Activated naive CD8-positive, alpha-beta T cell treated with anti-CD3 and anti-CD28 coated beads, Interleukin-2, amount 50 U/mL, for 24 hours (primary cell): ENCODE data around the gene SHISA6.
"Not testable (repeated sequence)": the region's sequence is repeated elsewhere in the genome, so short reads cannot be mapped to it uniquely, and the experiment has no call there.

ENCODE experiments used
- ATAC-seq: fragments of 150-1000 bp; cut with Tn5 transposase; one replicate; pipeline ENCODE4 v1.10.0; 2021
- DNase-seq: peaks from one replicate; pipeline ENCODE4 v3.0.0; 2021
- H3K27ac Mint-ChIP-seq: one replicate; pipeline ENCODE4 v1.8.0; 2021; ENCODE audit warnings: mild to moderate bottlenecking, mixed read lengths
- H3K27me3 Mint-ChIP-seq: one replicate; pipeline ENCODE4 v1.8.0; 2021; ENCODE audit warnings: mixed read lengths
- H3K36me3 Mint-ChIP-seq: one replicate; pipeline ENCODE4 v1.8.0; 2021; ENCODE audit warnings: low read depth, mixed read lengths
- H3K4me1 Mint-ChIP-seq: one replicate; pipeline ENCODE4 v1.8.0; 2021; ENCODE audit warnings: mixed read lengths
- H3K4me3 Mint-ChIP-seq: one replicate; pipeline ENCODE4 v1.8.0; 2021; ENCODE audit warnings: mild to moderate bottlenecking, moderate library complexity, mixed read lengths
- H3K9me3 Mint-ChIP-seq: one replicate; pipeline ENCODE4 v1.8.0; 2021; ENCODE audit warnings: mixed read lengths

The SHISA6 gene

DNA sequence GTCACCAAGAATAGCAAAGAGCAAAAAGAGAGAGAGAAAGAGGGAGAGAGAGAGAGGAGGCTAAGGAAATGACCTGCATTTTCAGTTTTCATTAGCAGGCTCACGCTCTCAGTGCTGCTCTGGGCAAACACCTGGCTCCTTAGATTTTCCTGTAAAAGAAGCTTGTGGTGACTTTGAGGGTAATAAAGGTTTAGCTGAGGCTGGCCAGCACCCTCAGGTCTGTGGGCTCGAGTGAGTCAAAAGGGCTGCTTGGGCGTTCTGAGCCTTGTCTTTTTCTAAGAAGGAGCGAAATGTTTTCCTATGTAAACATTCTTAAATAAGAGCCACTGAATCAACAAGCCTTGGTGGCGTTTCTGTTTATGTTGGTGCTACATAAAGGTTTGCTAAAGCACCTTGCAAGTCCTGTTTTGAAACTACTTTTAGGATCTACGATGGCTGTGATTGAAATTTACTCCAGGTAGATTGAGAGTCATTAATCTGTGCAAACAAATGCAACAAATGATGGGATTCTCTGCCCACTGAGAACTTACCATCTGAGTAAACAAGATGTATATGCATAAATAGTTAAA, 38.8 kb downstream of the SHISA6 start:
- no peak overlapping the region for H3K27ac Mint-ChIP-seq
- H3K36me3 Mint-ChIP-seq = no peaks in the 10 kb centered on the region
- H3K27me3 Mint-ChIP-seq = no peaks in the 10 kb centered on the region
- H3K9me3 Mint-ChIP-seq = peaks cover 18% of the 10 kb centered on the region
- ATAC-seq (no peak), DNase-seq (no peak)
- no peaks in the 10 kb centered on the region for H3K4me1 Mint-ChIP-seq
- H3K4me3 Mint-ChIP-seq = no peak overlapping the region

DNA sequence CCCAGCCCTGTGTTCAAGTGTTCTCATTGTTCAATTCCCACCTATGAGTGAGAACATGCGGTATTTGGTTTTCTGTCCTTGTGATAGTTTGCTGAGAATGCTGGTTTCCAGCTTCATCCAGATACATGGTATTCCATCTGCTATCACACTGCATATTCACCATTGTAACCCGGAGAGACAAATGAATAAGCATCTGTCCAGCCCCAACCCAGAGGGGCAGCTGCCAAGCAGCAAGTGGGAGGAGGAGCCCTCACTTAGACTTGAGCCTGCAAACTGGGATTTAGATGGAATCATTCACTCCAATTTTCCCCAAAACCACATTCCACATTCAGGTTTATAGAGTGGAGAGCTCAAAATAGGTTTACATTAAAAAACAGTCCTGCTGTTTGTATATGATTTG, 41.6 kb downstream of the SHISA6 start:
- ATAC-seq (no peak), DNase-seq (no peak)
- Mint-ChIP-seq H3K4me1 (no peaks in the 10 kb centered on the region), H3K9me3 (peaks cover 17% of the 10 kb centered on the region), H3K27me3 (peaks cover 7% of the 10 kb centered on the region), H3K27ac (no peak overlapping the region), H3K4me3 (no peak overlapping the region), H3K36me3 (no peaks in the 10 kb centered on the region)

DNA sequence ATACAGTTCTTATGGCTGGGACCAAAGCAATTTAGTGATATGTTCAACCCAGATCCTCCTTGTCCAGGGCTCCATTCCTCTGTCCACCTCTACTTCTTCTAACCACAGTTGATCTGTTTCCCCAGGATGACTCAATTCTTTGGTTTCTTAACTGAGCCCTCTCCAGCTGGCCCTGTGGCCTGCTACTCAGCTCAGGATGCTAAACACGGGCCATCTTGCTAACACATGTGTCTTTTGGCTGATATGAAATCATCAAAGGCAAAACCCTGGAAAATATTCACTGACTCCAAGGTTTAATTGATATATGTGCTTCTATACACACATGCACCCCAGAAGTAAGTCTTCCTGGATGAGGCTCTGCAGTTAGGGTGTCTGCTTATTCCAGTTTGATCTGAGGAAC, 43.8 kb downstream of the SHISA6 start:
- H3K27me3 Mint-ChIP-seq = peaks cover 7% of the 10 kb centered on the region
- no peak overlapping the region for H3K4me3 Mint-ChIP-seq
- DNase-seq = no peak
- H3K36me3 Mint-ChIP-seq = no peaks in the 10 kb centered on the region
- no peaks in the 10 kb centered on the region for H3K4me1 Mint-ChIP-seq
- H3K9me3 Mint-ChIP-seq = peaks cover 14% of the 10 kb centered on the region
- no peak for ATAC-seq
- no peak overlapping the region for H3K27ac Mint-ChIP-seq

DNA sequence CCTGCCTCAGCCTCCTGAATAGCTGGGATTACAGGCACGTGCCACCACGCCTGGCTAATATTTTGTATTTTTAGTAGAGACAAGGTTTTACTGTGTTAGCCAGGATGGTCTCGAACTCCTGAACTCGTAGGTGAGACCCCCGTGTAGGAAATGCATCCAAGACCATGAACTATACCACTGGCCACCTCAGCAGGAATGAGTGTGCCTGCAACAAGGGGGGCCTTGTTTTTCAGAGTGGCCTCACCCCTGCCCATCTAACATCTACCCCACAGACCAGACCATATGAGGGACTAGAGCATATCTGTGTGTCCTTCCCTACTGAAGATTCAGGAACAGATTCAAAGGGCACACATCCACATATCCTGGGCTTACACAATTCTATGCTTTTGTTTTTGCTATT, 44.9 kb downstream of the SHISA6 start:
- H3K36me3 Mint-ChIP-seq = no peaks in the 10 kb centered on the region
- DNase-seq (no peak), ATAC-seq (no peak)
- H3K4me3 Mint-ChIP-seq = no peak overlapping the region
- H3K27me3 Mint-ChIP-seq = peaks cover 7% of the 10 kb centered on the region
- H3K4me1 Mint-ChIP-seq = no peaks in the 10 kb centered on the region
- no peak overlapping the region for H3K27ac Mint-ChIP-seq
- H3K9me3 Mint-ChIP-seq = peaks cover 8% of the 10 kb centered on the region

DNA sequence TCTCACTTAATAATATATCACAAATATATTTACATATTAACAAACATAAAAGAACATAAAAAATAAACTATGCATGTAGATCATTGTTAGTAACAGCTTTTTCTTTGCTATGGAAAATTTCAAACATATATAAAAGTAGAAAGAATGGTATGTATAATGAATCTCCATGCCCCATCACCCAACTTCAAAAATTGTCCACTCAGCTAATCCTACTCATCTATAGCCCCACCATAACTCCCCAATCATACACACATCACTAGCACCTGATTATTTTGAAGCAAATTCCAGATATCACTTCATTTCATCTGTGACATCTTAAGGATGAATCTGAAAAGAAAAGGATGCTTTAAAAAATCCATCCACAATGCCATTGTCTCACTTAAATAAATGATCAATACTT, 46.8 kb downstream of the SHISA6 start:
- ATAC-seq = no peak
- H3K4me1 Mint-ChIP-seq = no peaks in the 10 kb centered on the region
- no peaks in the 10 kb centered on the region for H3K36me3 Mint-ChIP-seq
- DNase-seq = no peak
- no peak overlapping the region for H3K4me3 Mint-ChIP-seq
- H3K27me3 Mint-ChIP-seq = peaks cover 8% of the 10 kb centered on the region
- H3K9me3 Mint-ChIP-seq = peaks cover 5% of the 10 kb centered on the region
- H3K27ac Mint-ChIP-seq = no peak overlapping the region

DNA sequence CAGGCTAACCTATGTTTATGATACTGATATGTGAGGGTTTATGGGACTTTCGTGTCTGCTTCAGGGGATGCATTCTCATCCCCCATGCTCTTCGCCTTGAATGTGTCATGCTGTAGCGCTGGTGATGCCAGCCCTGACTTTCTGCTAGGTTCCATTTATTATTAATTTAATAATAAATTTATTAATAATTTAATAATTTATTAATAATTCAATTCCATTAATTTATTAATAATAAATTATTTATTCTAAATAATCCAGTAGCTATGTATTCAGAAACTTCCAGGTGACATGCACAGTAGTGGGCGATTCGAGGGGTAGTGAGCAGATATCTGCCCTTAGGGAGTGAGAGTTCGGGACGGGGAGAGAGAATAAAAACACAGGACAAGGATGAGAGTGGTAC, 49.8 kb downstream of the SHISA6 start:
- Mint-ChIP-seq H3K4me3 (no peak overlapping the region), H3K27ac (no peak overlapping the region), H3K36me3 (no peaks in the 10 kb centered on the region), H3K27me3 (peaks cover 8% of the 10 kb centered on the region), H3K9me3 (no peaks in the 10 kb centered on the region), H3K4me1 (no peaks in the 10 kb centered on the region)
- DNase-seq (no peak), ATAC-seq (no peak)

DNA sequence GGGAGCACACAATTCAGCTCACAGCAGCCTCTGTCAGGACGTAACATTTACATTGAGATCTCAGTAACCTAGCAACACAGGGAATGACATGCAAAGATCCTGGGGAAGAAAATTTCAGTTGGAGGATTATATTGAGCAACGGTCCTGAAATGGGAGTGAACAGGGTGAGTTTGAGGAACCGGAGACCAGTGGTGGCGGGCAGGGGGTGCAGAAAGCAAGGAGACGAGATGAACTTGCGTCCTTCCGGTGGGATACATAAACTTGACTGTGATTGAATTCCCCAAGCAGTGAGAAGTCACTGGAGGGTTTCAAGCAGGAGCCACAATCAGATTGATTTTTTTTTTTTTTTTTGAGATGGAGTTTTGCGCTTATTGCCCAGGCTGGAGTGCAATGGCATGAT, 51.5 kb downstream of the SHISA6 start:
- no peak overlapping the region for H3K27ac Mint-ChIP-seq

DNA sequence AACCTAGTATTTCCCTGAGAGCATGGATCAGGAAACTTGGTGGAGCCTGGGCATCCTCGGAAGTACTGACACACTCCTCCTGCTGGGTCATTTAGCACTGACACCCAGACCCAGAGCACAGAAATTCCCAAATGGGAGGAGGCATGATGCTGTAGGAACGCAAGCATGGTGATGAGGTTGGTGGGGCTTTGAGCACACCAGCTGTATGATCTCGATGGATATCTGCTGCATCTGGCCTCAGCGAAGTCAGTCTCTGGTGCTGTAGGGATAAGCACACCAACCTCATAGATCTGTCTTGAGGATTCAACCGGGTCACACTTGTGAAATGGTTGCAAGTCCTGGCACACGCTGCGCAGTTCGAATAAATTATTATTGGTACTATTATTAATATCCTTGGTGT, 52.5 kb downstream of the SHISA6 start:
- no peak for ATAC-seq
- no peak overlapping the region for H3K4me3 Mint-ChIP-seq
- H3K27me3 Mint-ChIP-seq = peaks cover 1% of the 10 kb centered on the region
- H3K4me1 Mint-ChIP-seq = no peaks in the 10 kb centered on the region
- DNase-seq = no peak
- H3K27ac Mint-ChIP-seq = no peak overlapping the region
- H3K9me3 Mint-ChIP-seq = no peaks in the 10 kb centered on the region
- H3K36me3 Mint-ChIP-seq = no peaks in the 10 kb centered on the region

More for the DNA sequence above, 51.5 kb downstream of the SHISA6 start:
- Mint-ChIP-seq H3K27me3 (peaks cover 1% of the 10 kb centered on the region), H3K4me1 (no peaks in the 10 kb centered on the region), H3K9me3 (no peaks in the 10 kb centered on the region), H3K36me3 (no peaks in the 10 kb centered on the region), H3K4me3 (no peak overlapping the region)
- DNase-seq = no peak
- no peak for ATAC-seq

DNA sequence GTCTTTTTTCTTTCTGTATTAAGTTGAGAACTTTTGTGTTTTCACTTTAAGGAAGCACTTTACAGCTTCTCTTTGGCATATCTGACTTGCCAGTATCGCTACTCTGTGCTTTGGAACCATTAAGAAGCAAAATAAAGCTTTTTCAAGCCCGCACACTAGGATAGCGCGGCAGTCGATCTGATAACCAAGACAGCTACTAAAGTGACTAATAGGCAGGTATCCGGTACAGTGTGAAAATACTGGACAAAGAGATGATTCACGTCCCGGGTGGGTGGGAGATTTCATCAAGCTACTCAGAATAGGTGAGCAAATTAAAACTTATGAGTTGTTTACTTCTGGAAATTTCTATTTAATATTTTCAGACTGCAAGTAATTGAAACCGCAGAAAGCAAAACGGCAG, 53.8 kb downstream of the SHISA6 start:
- Mint-ChIP-seq H3K27me3 (peaks cover 1% of the 10 kb centered on the region), H3K27ac (no peak overlapping the region), H3K4me1 (no peaks in the 10 kb centered on the region), H3K4me3 (no peak overlapping the region), H3K36me3 (no peaks in the 10 kb centered on the region), H3K9me3 (no peaks in the 10 kb centered on the region)
- DNase-seq = no peak
- ATAC-seq = no peak

DNA sequence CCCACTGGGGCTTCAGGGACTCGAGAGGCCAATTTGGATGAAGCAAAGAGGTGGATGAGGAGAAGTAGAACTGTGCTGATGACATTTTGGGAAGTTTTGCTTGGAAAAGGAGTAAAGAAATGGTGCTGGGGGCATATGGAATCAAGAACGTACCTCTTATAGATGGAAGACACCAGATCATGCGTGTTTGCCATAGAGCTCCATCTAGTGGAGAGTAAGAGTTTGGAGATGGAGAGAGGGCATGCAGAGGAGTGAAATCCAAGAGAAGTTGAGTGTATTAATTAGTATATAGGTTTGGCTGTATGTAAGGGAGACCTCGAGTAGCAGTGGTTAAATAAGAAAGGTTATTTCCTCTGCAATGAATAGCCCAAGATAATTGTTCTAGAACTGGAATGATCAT, 56.0 kb downstream of the SHISA6 start:
- peaks cover 1% of the 10 kb centered on the region for H3K27me3 Mint-ChIP-seq
- H3K36me3 Mint-ChIP-seq = no peaks in the 10 kb centered on the region
- H3K4me3 Mint-ChIP-seq = no peak overlapping the region
- no peak for ATAC-seq
- H3K27ac Mint-ChIP-seq = no peak overlapping the region
- H3K9me3 Mint-ChIP-seq = no peaks in the 10 kb centered on the region
- H3K4me1 Mint-ChIP-seq = no peaks in the 10 kb centered on the region
- DNase-seq = no peak

DNA sequence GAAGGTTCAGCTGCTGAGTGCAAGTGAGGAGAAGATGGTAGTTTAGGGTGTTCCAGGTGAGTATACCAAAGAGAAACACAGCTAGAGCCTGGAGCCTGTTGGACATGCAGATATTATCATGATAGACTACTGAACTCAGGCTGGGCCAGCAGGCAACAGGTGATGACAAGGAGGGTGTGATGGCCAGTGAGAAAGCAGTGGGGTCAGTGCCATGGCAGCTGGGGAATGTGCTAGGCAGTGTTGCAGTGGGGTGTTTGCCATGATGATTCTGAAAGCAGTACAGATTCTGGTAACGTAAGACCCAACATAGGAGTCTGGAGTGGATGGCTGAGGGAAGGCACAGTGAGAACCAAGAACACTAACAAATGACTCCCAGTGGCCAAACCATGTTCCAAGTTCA, 57.4 kb downstream of the SHISA6 start:
- DNase-seq (no peak), ATAC-seq (no peak)
- Mint-ChIP-seq H3K27ac (no peak overlapping the region), H3K4me1 (no peaks in the 10 kb centered on the region), H3K4me3 (no peak overlapping the region), H3K27me3 (no peaks in the 10 kb centered on the region), H3K9me3 (no peaks in the 10 kb centered on the region), H3K36me3 (no peaks in the 10 kb centered on the region)

DNA sequence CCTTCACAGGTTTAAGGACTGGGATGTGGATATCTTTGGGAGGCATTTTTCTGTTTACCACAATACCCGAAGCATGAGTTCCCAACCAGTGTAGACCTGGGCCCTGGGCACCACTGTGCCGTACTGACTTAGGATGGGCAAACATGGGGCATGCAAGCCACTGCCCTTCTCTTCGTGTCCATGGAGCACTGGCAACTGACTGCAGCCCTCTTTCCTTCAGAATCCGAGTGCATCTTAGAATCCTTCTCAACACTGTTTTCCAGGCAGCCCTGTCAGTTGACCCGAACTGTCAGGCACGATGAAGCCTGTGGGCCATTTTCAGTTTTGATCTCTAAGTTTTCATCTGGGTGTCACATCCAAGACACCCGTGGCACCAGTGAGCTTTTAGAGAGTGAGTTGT, 59.2 kb downstream of the SHISA6 start:
- Mint-ChIP-seq H3K4me3 (no peak overlapping the region), H3K27ac (no peak overlapping the region), H3K36me3 (no peaks in the 10 kb centered on the region), H3K27me3 (no peaks in the 10 kb centered on the region), H3K9me3 (no peaks in the 10 kb centered on the region), H3K4me1 (no peaks in the 10 kb centered on the region)
- ATAC-seq = no peak
- no peak for DNase-seq

DNA sequence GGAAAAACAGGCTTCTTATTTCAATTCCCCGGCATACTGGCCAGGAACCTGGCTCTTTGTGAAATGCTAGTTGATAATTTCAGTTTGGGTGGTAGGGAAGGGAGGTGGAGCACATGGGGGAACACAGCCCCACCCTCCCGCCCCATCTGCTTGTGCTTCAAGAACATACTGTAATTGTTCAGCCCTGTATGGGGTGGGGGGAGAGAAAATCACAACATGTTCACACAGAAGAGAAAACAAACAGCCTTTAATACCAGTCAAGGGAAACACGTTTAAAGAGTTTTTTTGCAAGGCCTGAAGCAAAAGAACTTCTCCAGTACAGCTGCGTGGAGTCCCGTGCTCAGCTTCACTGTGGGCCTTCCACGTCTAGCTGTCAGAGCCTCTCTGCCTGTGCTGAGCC, 59.7 kb downstream of the SHISA6 start:
- no peak for ATAC-seq
- Mint-ChIP-seq H3K27me3 (no peaks in the 10 kb centered on the region), H3K27ac (no peak overlapping the region), H3K4me3 (no peak overlapping the region), H3K9me3 (no peaks in the 10 kb centered on the region), H3K4me1 (no peaks in the 10 kb centered on the region), H3K36me3 (no peaks in the 10 kb centered on the region)
- no peak for DNase-seq

DNA sequence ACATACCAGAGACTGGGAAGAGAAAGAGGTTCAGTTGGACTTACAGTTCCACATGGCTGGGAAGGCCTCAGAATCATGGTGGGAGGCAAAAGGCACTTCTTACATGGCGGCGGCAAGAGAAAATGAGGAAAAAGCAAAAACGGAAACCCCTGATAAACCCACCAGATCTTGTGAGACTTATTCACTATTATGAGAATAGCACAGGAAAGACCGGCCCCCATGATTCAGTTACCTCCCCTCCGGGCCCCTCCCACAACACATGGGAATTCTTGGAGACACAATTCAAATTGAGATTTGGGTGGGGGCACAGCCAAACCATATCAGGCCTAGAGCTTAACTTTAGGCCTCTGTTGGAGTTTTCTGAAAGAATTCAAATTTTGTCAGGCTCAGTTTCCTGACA, 60.9 kb downstream of the SHISA6 start:
- DNase-seq, H3K27me3 Mint-ChIP-seq, H3K27ac Mint-ChIP-seq, H3K36me3 Mint-ChIP-seq, ATAC-seq, H3K4me3 Mint-ChIP-seq, H3K4me1 Mint-ChIP-seq, H3K9me3 Mint-ChIP-seq: not testable (repeated sequence)

DNA sequence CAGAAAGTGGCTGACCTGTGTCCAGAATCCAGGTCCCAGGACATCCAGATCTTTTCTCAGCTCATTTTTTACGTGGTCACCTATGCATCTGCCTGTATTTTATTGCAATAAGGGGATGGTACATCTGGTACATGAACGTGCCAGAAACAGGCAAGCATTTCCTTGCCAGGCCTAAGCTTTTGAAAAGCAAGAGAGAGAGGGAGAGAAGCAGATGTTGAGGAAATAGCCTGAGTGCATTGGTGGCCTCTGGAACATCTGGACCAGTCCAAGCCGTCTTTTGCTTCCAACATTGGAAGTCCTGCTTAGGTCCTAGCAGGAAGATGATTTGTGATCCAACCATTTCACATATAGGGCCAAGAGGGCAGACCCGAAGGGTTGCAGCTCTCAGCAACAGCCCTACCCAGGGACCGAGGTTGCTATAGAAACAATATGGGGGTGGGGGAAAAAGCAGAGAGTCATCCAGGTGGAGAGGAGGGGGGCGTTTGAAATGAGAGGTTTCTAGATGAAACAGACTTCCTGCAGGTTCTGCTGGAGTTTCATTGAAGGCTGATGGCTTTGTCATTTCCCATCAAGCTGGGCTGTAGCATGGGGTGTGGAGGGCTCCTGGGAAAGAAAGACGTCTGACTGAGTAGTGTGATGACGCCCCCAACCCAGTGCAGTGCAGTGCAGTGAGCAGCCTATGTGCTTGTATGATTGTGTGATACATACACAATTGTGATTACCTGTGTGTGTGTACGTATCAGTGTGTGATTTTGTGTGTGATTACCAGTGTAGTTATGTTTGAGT, 61.6 kb downstream of the SHISA6 start:
- Mint-ChIP-seq H3K27me3 (no peaks in the 10 kb centered on the region), H3K4me1 (no peaks in the 10 kb centered on the region), H3K9me3 (no peaks in the 10 kb centered on the region), H3K27ac (no peak overlapping the region), H3K36me3 (no peaks in the 10 kb centered on the region), H3K4me3 (no peak overlapping the region)
- no peak for DNase-seq
- ATAC-seq = no peak
